ENCODE data around the gene TCF25. TPM values are rescaled to one million over a fixed set of nuclear protein-coding genes. Genes with fewer than 3 reads are reported as not detected.
A peak's percentile ranks its signal among the peaks of the same experiment; 100 is the strongest.

The TCF25 gene
- total and polyA plus RNA-seq, 4 experiments from 2014 or later = 86.4 to 308 (median 195) TPM

DNA sequence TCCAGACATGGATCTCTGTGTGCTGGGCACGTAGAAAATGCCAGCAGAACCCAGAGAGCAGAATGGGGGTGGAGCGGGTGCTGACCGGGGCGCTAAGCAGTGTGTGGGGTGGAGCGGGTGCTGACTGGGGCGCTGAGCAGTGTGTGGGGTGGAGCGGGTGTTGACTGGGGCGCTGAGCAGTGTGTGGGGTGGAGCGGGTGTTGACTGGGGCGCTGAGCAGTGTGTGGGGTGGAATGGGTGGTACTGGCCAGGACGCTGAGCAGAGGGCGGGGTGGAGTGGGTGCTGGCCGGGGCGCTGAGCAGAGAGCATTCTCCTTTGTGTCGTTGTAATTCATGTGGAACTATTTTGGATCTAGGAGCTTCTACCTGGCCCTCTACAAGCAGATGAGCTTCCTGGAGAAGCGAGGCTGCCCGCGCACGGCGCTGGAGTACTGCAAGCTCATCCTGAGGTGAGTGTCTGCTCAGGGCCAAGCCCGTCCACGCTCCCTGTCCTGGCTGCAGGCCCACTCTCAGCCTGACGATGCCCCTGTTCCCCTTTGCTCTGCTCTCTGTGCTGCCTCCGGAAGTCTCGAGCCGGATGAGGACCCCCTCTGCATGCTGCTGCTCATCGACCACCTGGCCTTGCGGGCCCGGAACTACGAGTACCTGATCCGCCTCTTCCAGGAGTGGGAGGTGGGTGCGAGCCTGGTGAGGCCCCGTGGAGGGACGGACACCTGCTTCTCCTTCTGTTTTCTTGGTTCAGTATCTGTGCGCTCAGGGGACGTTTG is 25.0 kb downstream of the TCF25 start:
- H3K4me3 Mint-ChIP-seq = no peak overlapping the region
- POLR2A ChIA-PET (ENCODE audit: partially characterized antibody) = interaction anchor here (1.5 to 1.7 kb wide), 2 partner anchors 10 to 25 kb away, joined by 3 to 4 read pairs; partner anchors contain the start of gene TCF25
- peaks cover 47% of the 10 kb centered on the region for H3K36me3 ChIP-seq (ENCODE audit: insufficient read depth, low read length)

GRCh38 chr16:89899879-89900481 is 26.6 kb downstream of the TCF25 start:
- ChIA-PET POLR2A (ENCODE audit: partially characterized antibody) (interaction anchor here (1.7 kb wide), 1 partner anchor 9 kb away, joined by 3 read pairs; no protein-coding TSS in a partner anchor), CTCF (ENCODE audit: partially characterized antibody) (interaction anchor here (0.7 to 1.2 kb wide), 2 partner anchors 10 to 207 kb away, joined by 3 to 6 read pairs; no protein-coding TSS in a partner anchor)
- Mint-ChIP-seq H3K4me1 (no peaks in the 10 kb centered on the region), H3K27ac (peak overlapping the region in 1 of 7 donors; percentile 43), H3K4me3 (no peak overlapping the region), H3K36me3 (peaks cover 26 to 54% of the 10 kb centered on the region in 2 donors), H3K9me3 (no peaks in the 10 kb centered on the region), H3K27me3 (no peaks in the 10 kb centered on the region)
- Histone ChIP-seq H3K4me1 (ENCODE audit: insufficient read depth, low read length) (no peaks in the 10 kb centered on the region), H3K27me3 (ENCODE audit: insufficient read depth, low read length) (no peaks in the 10 kb centered on the region), H3K9me3 (ENCODE audit: control insufficient read depth in 1 of 2, low read length in 2 of 2) (no peaks in the 10 kb centered on the region), H3K27ac (ENCODE audit: low read depth, low read length) (no peak overlapping the region), H3K4me3 (ENCODE audit: low read length in 2 of 2) (no peak overlapping the region), H3K36me3 (ENCODE audit: insufficient read depth, low read length) (peaks cover 51% of the 10 kb centered on the region)
- intact Hi-C loops (cut with micrococcal nuclease) = no loop called here
- no peak for DNase-seq

More for the DNA sequence above, 25.0 kb downstream of the TCF25 start:
- Histone ChIP-seq H3K9me3 (ENCODE audit: control insufficient read depth in 1 of 2, low read length in 2 of 2) (no peaks in the 10 kb centered on the region), H3K4me3 (ENCODE audit: low read length in 2 of 2) (no peak overlapping the region), H3K27ac (ENCODE audit: low read depth, low read length) (no peak overlapping the region), H3K27me3 (ENCODE audit: insufficient read depth, low read length) (no peaks in the 10 kb centered on the region), H3K4me1 (ENCODE audit: insufficient read depth, low read length) (no peaks in the 10 kb centered on the region)
- H3K9me3 Mint-ChIP-seq = no peaks in the 10 kb centered on the region
- peak overlapping the region in 3 of 7 donors; percentile 18 to 69 (median 29) for H3K27ac Mint-ChIP-seq
- intact Hi-C loops (cut with micrococcal nuclease) = no loop called here
- DNase-seq = no peak
- H3K4me1 Mint-ChIP-seq = no peaks in the 10 kb centered on the region
- CTCF ChIA-PET (ENCODE audit: partially characterized antibody) = interaction anchor here (0.9 to 2.0 kb wide), 3 partner anchors 8 to 12 kb away, joined by 3 to 6 read pairs (median 6); no protein-coding TSS in a partner anchor
- peaks cover 27 to 55% of the 10 kb centered on the region in 2 donors for H3K36me3 Mint-ChIP-seq
- no peaks in the 10 kb centered on the region for H3K27me3 Mint-ChIP-seq

- ChIA-PET POLR2A (ENCODE audit: partially characterized antibody) (no interaction called here), CTCF (ENCODE audit: partially characterized antibody) (no interaction called here)
- H3K27ac Mint-ChIP-seq = peak overlapping the region in 1 of 7 donors; percentile 35
Observed at GRCh38 chr16:89900885-89901284, 27.5 kb downstream of the TCF25 start.

GRCh38 chr16:89902980-89903379 is 29.6 kb downstream of the TCF25 start:
- H3K27ac Mint-ChIP-seq = no peak overlapping the region
- no peak overlapping the region for H3K4me3 Mint-ChIP-seq
- no peak overlapping the region for H3K27ac ChIP-seq (ENCODE audit: low read depth, low read length)
- H3K4me1 Mint-ChIP-seq = no peaks in the 10 kb centered on the region
- H3K27me3 Mint-ChIP-seq = no peaks in the 10 kb centered on the region
- CTCF ChIA-PET (ENCODE audit: partially characterized antibody) = no interaction called here
- H3K4me1 ChIP-seq (ENCODE audit: insufficient read depth, low read length) = no peaks in the 10 kb centered on the region
- peaks cover 33 to 53% of the 10 kb centered on the region in 2 donors for H3K36me3 Mint-ChIP-seq
- no peaks in the 10 kb centered on the region for H3K27me3 ChIP-seq (ENCODE audit: insufficient read depth, low read length)
- no peak for DNase-seq
- peaks cover 48% of the 10 kb centered on the region for H3K36me3 ChIP-seq (ENCODE audit: insufficient read depth, low read length)
- POLR2A ChIA-PET (ENCODE audit: partially characterized antibody) = no interaction called here
- H3K4me3 ChIP-seq (ENCODE audit: low read length in 2 of 2) = no peak overlapping the region
- no peaks in the 10 kb centered on the region for H3K9me3 Mint-ChIP-seq
- no peaks in the 10 kb centered on the region for H3K9me3 ChIP-seq (ENCODE audit: control insufficient read depth in 1 of 2, low read length in 2 of 2)
- intact Hi-C loops (cut with micrococcal nuclease) = no loop called here

More at GRCh38 chr16:89900885-89901284, 27.5 kb downstream of the TCF25 start:
- no peaks in the 10 kb centered on the region for H3K4me1 ChIP-seq (ENCODE audit: insufficient read depth, low read length)
- no peaks in the 10 kb centered on the region for H3K9me3 ChIP-seq (ENCODE audit: control insufficient read depth in 1 of 2, low read length in 2 of 2)
- no peak overlapping the region for H3K4me3 ChIP-seq (ENCODE audit: low read length in 2 of 2)
- H3K27ac ChIP-seq (ENCODE audit: low read depth, low read length) = no peak overlapping the region
- intact Hi-C loops (cut with micrococcal nuclease) = no loop called here
- no peak overlapping the region for H3K4me3 Mint-ChIP-seq
- no peak for DNase-seq
- no peaks in the 10 kb centered on the region for H3K9me3 Mint-ChIP-seq
- no peaks in the 10 kb centered on the region for H3K4me1 Mint-ChIP-seq
- H3K27me3 ChIP-seq (ENCODE audit: insufficient read depth, low read length) = no peaks in the 10 kb centered on the region
- H3K27me3 Mint-ChIP-seq = no peaks in the 10 kb centered on the region
- H3K36me3 ChIP-seq (ENCODE audit: insufficient read depth, low read length) = peaks cover 51% of the 10 kb centered on the region
- peaks cover 30 to 50% of the 10 kb centered on the region in 2 donors for H3K36me3 Mint-ChIP-seq

- H3K4me3 ChIP-seq (ENCODE audit: low read length in 2 of 2) = no peak overlapping the region
- no peak for DNase-seq
- H3K36me3 ChIP-seq (ENCODE audit: insufficient read depth, low read length) = peaks cover 41% of the 10 kb centered on the region
- H3K4me1 Mint-ChIP-seq = no peaks in the 10 kb centered on the region
- H3K4me1 ChIP-seq (ENCODE audit: insufficient read depth, low read length) = no peaks in the 10 kb centered on the region
- H3K27ac ChIP-seq (ENCODE audit: low read depth, low read length) = no peak overlapping the region
- no peak overlapping the region for H3K27ac Mint-ChIP-seq
- peaks cover 28 to 50% of the 10 kb centered on the region in 2 donors for H3K36me3 Mint-ChIP-seq
- H3K9me3 Mint-ChIP-seq = no peaks in the 10 kb centered on the region
- no peaks in the 10 kb centered on the region for H3K9me3 ChIP-seq (ENCODE audit: control insufficient read depth in 1 of 2, low read length in 2 of 2)
- CTCF ChIA-PET (ENCODE audit: partially characterized antibody) = no interaction called here
- intact Hi-C loops (cut with micrococcal nuclease) = no loop called here
- no peak overlapping the region for H3K4me3 Mint-ChIP-seq
- no peaks in the 10 kb centered on the region for H3K27me3 Mint-ChIP-seq
- H3K27me3 ChIP-seq (ENCODE audit: insufficient read depth, low read length) = no peaks in the 10 kb centered on the region
- POLR2A ChIA-PET (ENCODE audit: partially characterized antibody) = no interaction called here
Observed at GRCh38 chr16:89903908-89904515, 30.6 kb downstream of the TCF25 start.

DNA sequence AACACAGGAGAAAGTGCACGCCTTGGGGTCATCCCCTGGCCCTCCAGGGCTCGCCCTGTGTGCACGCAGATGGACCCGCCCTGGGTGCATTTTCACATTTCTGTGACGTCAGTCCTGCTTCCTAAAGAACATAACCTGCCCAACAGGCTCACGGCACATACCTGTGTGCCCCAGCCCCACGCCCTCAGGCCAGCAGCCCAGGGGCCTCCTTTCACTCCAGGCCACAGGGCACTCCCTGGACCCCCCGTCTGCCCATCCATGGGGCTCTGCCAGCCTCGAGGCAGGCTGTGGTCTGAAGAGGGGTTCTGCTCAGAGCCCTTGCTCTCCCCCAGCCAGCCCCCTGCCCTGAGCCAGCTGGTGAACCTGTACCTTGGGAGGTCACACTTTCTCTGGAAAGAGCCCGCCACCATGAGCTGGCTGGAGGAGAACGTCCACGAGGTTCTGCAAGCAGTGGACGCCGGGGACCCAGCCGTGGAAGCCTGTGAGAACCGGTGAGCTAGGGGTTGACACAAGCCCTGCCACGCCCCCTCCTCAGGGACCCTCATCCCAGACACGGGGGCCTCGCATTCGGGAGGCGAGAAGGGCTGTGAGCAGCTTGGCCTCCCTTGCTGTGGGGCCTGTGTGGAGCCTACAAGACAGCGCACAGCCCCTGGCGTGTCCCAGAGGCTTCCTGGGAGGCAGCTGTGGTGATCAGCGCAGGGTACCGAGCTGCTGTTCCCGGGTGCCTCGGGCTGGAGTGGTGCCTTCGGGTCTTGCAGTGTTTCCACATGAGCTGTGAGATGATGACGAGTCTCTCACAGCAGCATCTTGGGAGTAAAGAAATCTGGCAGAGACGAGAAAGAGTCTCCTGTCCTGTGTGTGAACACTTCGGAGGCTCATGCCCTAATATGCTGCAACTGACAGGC is 31.5 kb downstream of the TCF25 start:
- no peak overlapping the region for H3K27ac ChIP-seq (ENCODE audit: low read depth, low read length)
- H3K4me1 ChIP-seq (ENCODE audit: insufficient read depth, low read length) = no peaks in the 10 kb centered on the region
- DNase-seq = no peak
- no peaks in the 10 kb centered on the region for H3K9me3 Mint-ChIP-seq
- H3K4me1 Mint-ChIP-seq = peaks cover 0 to 5% (median 0%) of the 10 kb centered on the region in 4 donors
- ChIA-PET CTCF (ENCODE audit: partially characterized antibody) (no interaction called here), POLR2A (ENCODE audit: partially characterized antibody) (no interaction called here)
- no peaks in the 10 kb centered on the region for H3K27me3 ChIP-seq (ENCODE audit: insufficient read depth, low read length)
- H3K36me3 Mint-ChIP-seq = peaks cover 22 to 48% of the 10 kb centered on the region in 2 donors
- intact Hi-C loops (cut with micrococcal nuclease) = no loop called here
- H3K36me3 ChIP-seq (ENCODE audit: insufficient read depth, low read length) = peaks cover 33% of the 10 kb centered on the region
- H3K27ac Mint-ChIP-seq = no peak overlapping the region
- H3K4me3 Mint-ChIP-seq = no peak overlapping the region
- H3K4me3 ChIP-seq (ENCODE audit: low read length in 2 of 2) = no peak overlapping the region
- no peaks in the 10 kb centered on the region for H3K9me3 ChIP-seq (ENCODE audit: control insufficient read depth in 1 of 2, low read length in 2 of 2)
- no peaks in the 10 kb centered on the region for H3K27me3 Mint-ChIP-seq
